PC-3 (cell line): ENCODE measurements around the gene PTF1A.

Experiments
- CTCF ChIP-seq: fragments of 300-600 bp; sonication (generic); conservative IDR thresholded peaks from 2 replicates; pipeline ENCODE4 v1.5.1; 2017; ENCODE audit warnings: antibody characterized with exemption, low read depth, mild to moderate bottlenecking, low read length
- EZH2 ChIP-seq: fragments of 300-600 bp; sonication (generic); IDR thresholded peaks from one replicate; pipeline ENCODE4 v1.6.1; 2017; ENCODE audit warnings: antibody characterized with exemption, mild to moderate bottlenecking, low read length; ENCODE audit not compliant: unreplicated experiment
- EZH2phosphoT487 ChIP-seq: fragments of 300-600 bp; sonication (generic); IDR thresholded peaks from 2 replicates; pipeline ENCODE4 v1.6.1; 2018; ENCODE audit warnings: mild to moderate bottlenecking, antibody characterized with exemption, low read length, borderline replicate concordance

GRCh38 chr10:23172429-23173213 lies 19.5 kb upstream of the PTF1A start:
- TF ChIP-seq CTCF (no peak), EZH2phosphoT487 (no peak), EZH2 (no peak)
